NT2/D1 (cell line): ENCODE data around the gene DSG2.

Experiments
- DNase-seq: peaks from one replicate; pipeline ENCODE4 v3.0.0-alpha.2; 2011; ENCODE audit warnings: low read depth, low spot score
- H3K27me3 ChIP-seq: 2 replicates; pipeline ENCODE4 v1.6.0; 2011; ENCODE audit warnings: mild to moderate bottlenecking; ENCODE audit not compliant: insufficient read length, insufficient read depth
- H3K36me3 ChIP-seq: 2 replicates; pipeline ENCODE4 v1.6.1; 2011; ENCODE audit warnings: mild to moderate bottlenecking, low read length, mixed read lengths; ENCODE audit not compliant: insufficient read depth, insufficient read length
- H3K4me1 ChIP-seq: 2 replicates; pipeline ENCODE4 v1.5.1; 2011; ENCODE audit not compliant: insufficient read depth, insufficient read length
- H3K4me3 ChIP-seq: 2 replicates; pipeline ENCODE4 v1.5.1; 2011; ENCODE audit warnings: low read depth; ENCODE audit not compliant: insufficient read length
- H3K9ac ChIP-seq: 2 replicates; pipeline ENCODE4 v1.6.0; 2011; ENCODE audit warnings: low read depth; ENCODE audit not compliant: insufficient read length
- H3K9me3 ChIP-seq: 2 replicates; pipeline ENCODE4 v1.5.1; 2011; ENCODE audit warnings: mild to moderate bottlenecking, low read length; ENCODE audit not compliant: insufficient read depth
- SUZ12 ChIP-seq: IDR thresholded peaks from 2 replicates; pipeline ENCODE4 v1.6.1; 2011; ENCODE audit not compliant: insufficient read length, insufficient read depth; ENCODE audit errors: extremely low read depth
- YY1 ChIP-seq: IDR thresholded peaks from 2 replicates; pipeline ENCODE4 v1.6.1; 2011; ENCODE audit not compliant: insufficient read length, insufficient read depth
- ZNF274 ChIP-seq: IDR thresholded peaks from 2 replicates; pipeline ENCODE4 v1.6.1; 2011; ENCODE audit warnings: mild to moderate bottlenecking, low read depth, low read length

DSG2 gene

DNA sequence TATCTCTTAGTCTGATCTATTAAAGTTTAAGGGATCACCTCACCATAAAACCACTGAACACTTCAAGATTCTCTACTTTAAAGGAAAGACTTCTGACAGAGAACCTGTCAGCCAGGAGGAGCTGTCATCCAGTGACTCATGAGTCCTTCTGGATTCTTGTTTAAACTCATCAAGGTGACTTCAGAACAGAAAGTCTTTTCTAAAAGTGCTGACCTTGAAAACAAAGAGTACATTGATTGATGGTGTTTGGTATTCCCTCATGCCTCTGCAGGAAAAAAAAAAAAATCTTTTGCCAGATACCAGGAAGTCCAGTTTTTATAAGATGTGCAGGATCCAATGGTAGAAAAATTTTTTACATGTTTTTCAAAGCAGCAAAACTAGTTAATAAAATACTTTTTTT is 12.3 kb downstream of the DSG2 start:
- DNase-seq, result no peak
- Histone ChIP-seq H3K9ac (no peak overlapping the region), H3K9me3 (no peaks in the 10 kb centered on the region; the same call in 1 of the 2 replicates), H3K4me1 (peaks cover 3% of the 10 kb centered on the region), H3K4me3 (no peak overlapping the region), H3K27me3 (no peaks in the 10 kb centered on the region), H3K36me3 (no peaks in the 10 kb centered on the region)
- no peak for TF ChIP-seq YY1
- TF ChIP-seq ZNF274, result no peak
- TF ChIP-seq SUZ12, result no peak

DNA sequence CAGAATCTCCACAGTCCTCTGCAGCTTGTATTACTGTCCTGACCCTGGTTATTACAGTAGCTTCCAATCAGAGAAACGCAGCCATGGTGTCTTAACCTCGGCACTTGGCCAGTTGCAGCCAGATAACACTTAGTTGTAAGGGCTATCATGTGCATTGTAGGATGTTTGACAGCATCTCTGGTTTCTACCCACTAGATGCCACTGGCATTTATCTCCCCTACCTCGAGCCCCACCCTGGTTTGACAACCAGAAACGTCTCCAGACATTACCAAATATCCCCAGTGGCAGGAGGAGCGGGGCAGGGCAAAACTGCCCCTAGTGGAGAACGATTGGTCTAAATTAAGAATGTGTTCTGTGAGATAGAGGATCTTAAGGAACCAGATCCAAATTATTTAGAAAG is 13.1 kb downstream of the DSG2 start:
- Histone ChIP-seq H3K4me1 (peaks cover 3% of the 10 kb centered on the region), H3K27me3 (no peaks in the 10 kb centered on the region)

DNA sequence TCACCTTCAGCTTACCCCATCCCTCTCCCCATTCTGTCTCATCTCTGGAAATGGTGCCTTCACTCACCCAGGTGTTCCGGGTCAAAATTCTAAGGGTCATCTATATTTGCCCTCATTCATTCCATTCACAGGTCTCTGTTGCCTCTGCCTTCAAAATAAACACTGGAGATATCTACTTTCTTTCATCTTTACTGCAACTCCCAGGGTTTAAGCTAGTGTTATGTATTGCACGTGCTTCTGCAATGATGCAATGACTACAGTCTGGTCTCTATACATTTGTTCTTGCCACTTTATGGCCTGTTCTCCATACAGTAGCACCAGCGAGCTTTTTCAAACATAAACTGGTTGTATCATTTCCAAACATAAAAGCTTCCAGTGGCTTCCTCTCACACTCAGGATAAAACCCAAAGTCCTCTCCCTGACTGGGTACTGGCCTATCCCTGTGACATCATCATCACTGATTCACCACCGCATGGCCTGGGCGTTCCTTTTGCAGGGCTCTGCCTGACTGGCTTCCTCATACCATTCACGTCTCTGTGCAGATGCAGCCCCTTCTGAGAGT is 14.3 kb downstream of the DSG2 start:
- Histone ChIP-seq H3K4me3 (no peak overlapping the region), H3K27me3 (no peaks in the 10 kb centered on the region), H3K36me3 (peaks cover under 1% of the 10 kb centered on the region), H3K9me3 (no peaks in the 10 kb centered on the region), H3K4me1 (peaks cover 3% of the 10 kb centered on the region), H3K9ac (no peak overlapping the region)
- no peak for DNase-seq
- TF ChIP-seq SUZ12 (no peak), ZNF274 (no peak), YY1 (no peak)

More for the DNA sequence above, 13.1 kb downstream of the DSG2 start:
- TF ChIP-seq YY1, result no peak
- Histone ChIP-seq H3K36me3 (no peaks in the 10 kb centered on the region), H3K4me3 (no peak overlapping the region), H3K9ac (no peak overlapping the region), H3K9me3 (no peaks in the 10 kb centered on the region; the same call in 1 of the 2 replicates)
- DNase-seq, result no peak

DNA sequence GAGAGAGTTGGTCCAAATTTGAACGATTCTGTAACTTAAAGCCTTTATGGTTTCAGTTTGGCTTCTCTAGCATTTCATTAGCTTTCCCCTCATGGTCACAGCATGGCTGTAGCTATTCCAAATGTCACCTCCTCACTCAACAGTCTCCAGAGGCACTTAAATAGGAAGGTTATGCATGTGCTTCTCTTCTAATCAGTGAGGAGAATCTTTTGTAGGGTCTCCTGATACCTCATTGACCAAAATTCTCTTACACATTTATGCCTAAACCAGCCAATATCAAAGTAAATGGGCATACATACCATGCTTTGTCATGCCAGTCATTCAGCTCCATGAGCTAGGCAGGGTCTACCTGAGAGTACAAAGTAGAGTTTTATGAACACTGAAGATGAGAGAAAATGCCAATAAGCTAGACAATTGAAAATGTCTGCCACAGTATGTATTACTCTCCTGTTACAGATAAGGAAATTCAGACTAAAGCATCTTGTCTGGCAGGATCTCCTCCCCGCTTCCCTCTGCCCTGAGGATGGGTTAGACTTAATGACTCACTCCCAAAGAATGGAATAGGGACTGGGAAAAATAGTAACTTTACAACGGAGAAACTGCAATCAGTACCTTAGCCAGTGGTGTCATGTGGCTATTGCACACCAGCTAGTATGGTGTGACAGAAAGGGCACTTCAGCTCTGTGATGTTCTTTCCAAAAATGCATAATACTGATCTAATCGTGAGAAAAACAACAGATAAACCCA is 15.4 kb downstream of the DSG2 start:
- TF ChIP-seq YY1, result no peak
- no peak for TF ChIP-seq ZNF274
- no peak for TF ChIP-seq SUZ12
- Histone ChIP-seq H3K4me1 (peaks cover 3% of the 10 kb centered on the region), H3K36me3 (peaks cover 4% of the 10 kb centered on the region), H3K9me3 (no peaks in the 10 kb centered on the region), H3K4me3 (no peak overlapping the region), H3K9ac (no peak overlapping the region), H3K27me3 (no peaks in the 10 kb centered on the region)
- no peak for DNase-seq

DNA sequence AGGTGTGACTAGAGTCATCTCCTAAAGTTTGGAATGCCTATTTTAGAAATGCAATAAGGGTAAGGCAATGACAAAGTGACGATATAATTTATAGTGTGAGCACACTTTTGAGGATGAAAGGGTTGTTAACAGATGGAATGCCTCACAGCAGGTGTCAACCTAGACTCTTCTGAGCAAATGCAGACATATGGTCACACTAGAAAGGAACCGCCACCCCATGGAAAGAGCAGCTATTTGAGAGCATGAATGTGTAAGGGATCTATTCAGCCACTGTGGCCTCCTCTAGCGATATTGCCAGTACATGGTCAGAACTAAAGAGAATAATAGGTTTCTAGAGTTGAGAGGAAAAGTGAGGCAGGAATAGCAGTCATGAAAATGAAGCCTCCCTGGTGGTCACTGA is 18.5 kb downstream of the DSG2 start:
- no peak for TF ChIP-seq SUZ12
- no peak for TF ChIP-seq ZNF274
- TF ChIP-seq YY1, result no peak
- Histone ChIP-seq H3K27me3 (no peaks in the 10 kb centered on the region), H3K36me3 (peaks cover 25% of the 10 kb centered on the region), H3K4me1 (peaks cover 3% of the 10 kb centered on the region), H3K4me3 (no peak overlapping the region), H3K9me3 (no peaks in the 10 kb centered on the region), H3K9ac (no peak overlapping the region)
- no peak for DNase-seq

DNA sequence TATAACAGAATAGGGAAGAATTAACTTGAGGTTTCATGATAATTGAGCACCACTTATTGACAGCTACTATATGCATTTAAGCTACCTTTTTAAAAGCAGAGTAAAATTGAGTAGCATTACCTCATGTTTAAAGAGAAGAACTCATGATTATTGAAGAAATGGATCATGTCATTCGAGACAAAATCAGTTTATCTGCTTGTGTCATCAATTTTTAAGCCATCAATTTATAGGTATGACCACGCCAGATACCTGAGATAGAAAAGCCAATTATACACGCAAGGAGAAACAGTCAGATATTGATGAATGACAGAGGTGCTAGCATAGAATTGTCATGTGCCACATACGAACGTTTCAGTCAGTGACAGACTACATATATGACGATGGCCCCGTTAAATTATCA is 28.4 kb downstream of the DSG2 start:
- no peaks in the 10 kb centered on the region for H3K4me1 ChIP-seq
- no peak for DNase-seq
- TF ChIP-seq SUZ12, result no peak
- no peak for TF ChIP-seq ZNF274
- no peak for TF ChIP-seq YY1
- H3K4me3 ChIP-seq, result no peak overlapping the region
- H3K27me3 ChIP-seq, result no peaks in the 10 kb centered on the region
- H3K9me3 ChIP-seq, result no peaks in the 10 kb centered on the region
- no peak overlapping the region for H3K9ac ChIP-seq
- H3K36me3 ChIP-seq, result peaks cover 72% of the 10 kb centered on the region

DNA sequence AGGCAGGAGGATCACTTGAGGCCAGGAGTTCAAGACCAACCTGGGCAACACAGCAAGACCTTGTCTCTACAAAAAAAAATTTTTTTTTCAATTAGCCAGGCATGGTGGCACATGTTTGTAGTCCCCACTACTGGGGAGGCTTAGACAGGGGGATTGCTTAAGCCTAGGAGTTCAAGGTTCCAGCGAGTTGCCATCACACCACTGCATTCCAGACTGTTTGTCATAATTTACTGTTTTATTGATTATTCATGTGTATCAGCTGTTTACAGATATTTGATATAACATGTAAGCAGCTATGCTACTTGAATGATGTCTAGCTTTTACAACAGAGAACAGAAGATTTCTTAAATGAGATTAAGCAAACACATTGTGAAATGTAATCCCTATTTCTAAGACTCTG is 35.3 kb downstream of the DSG2 start:
- no peaks in the 10 kb centered on the region for H3K27me3 ChIP-seq
- H3K4me1 ChIP-seq, result no peaks in the 10 kb centered on the region
- no peak overlapping the region for H3K4me3 ChIP-seq
- peaks cover 57% of the 10 kb centered on the region for H3K36me3 ChIP-seq
- H3K9ac ChIP-seq, result no peak overlapping the region
- no peak for TF ChIP-seq SUZ12
- no peak for TF ChIP-seq ZNF274
- TF ChIP-seq YY1, result no peak
- H3K9me3 ChIP-seq, result no peaks in the 10 kb centered on the region
- DNase-seq, result no peak

DNA sequence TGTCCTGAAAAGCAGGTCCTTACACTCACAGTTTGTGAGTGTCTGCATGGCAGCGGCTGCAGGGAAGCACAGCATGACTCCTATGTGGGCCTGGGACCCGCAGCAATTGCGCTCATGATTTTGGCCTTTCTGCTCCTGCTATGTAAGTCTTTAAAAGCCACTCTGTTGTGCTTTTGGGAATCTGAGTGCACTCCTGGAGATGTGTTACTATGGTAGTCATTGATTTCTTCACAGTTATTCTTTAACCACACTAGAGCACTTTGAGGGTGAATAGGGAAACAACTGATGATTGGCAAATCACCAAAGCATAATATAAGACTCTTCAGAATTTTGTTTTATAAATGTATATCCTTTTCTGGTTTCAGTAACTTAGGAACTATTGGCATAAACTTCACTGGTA is 40.9 kb downstream of the DSG2 start:
- Histone ChIP-seq H3K9ac (no peak overlapping the region), H3K36me3 (peaks cover 78% of the 10 kb centered on the region), H3K4me1 (no peaks in the 10 kb centered on the region), H3K4me3 (no peak overlapping the region), H3K9me3 (no peaks in the 10 kb centered on the region), H3K27me3 (no peaks in the 10 kb centered on the region)
- DNase-seq, result no peak
- TF ChIP-seq SUZ12 (no peak), YY1 (no peak), ZNF274 (no peak)
